GM10266 (cell line): Measurements from ENCODE around the gene PRMT2.

Source experiments
- DNase-seq: peaks from one replicate; pipeline ENCODE4 v3.0.0; 2012; ENCODE audit errors: extremely low spot score
- CTCF ChIP-seq: IDR thresholded peaks from 2 replicates; pipeline ENCODE4 v1.5.1; 2012; ENCODE audit warnings: mild to moderate bottlenecking, low read depth; ENCODE audit not compliant: control insufficient read depth, insufficient read depth; ENCODE audit errors: missing control alignments

The PRMT2 gene

GRCh38 chr21:46655230-46655629, 19.8 kb downstream of the PRMT2 start:
- TF ChIP-seq CTCF: no peak
- DNase-seq: no peak

- DNase-seq: no peak
- no peak for TF ChIP-seq CTCF
Observed at GRCh38 chr21:46656820-46657219, 21.3 kb downstream of the PRMT2 start.

- no peak for TF ChIP-seq CTCF
Observed at GRCh38 chr21:46660505-46660904, 25.0 kb downstream of the PRMT2 start.

GRCh38 chr21:46661211-46661625, 25.7 kb downstream of the PRMT2 start:
- DNase-seq: peak; percentile 88
- peak; percentile 75 for TF ChIP-seq CTCF

More at GRCh38 chr21:46660505-46660904, 25.0 kb downstream of the PRMT2 start:
- DNase-seq: no peak

GRCh38 chr21:46661642-46662366, 26.3 kb downstream of the PRMT2 start:
- TF ChIP-seq CTCF: no peak
- DNase-seq: no peak

GRCh38 chr21:46662367-46662654, 26.8 kb downstream of the PRMT2 start:
- DNase-seq: no peak
- no peak for TF ChIP-seq CTCF

- no peak for DNase-seq
- no peak for TF ChIP-seq CTCF
Observed at GRCh38 chr21:46662765-46663500, 27.5 kb downstream of the PRMT2 start.
